ENCODE results near the gene FAM120C.

FAM120C gene, protein sequence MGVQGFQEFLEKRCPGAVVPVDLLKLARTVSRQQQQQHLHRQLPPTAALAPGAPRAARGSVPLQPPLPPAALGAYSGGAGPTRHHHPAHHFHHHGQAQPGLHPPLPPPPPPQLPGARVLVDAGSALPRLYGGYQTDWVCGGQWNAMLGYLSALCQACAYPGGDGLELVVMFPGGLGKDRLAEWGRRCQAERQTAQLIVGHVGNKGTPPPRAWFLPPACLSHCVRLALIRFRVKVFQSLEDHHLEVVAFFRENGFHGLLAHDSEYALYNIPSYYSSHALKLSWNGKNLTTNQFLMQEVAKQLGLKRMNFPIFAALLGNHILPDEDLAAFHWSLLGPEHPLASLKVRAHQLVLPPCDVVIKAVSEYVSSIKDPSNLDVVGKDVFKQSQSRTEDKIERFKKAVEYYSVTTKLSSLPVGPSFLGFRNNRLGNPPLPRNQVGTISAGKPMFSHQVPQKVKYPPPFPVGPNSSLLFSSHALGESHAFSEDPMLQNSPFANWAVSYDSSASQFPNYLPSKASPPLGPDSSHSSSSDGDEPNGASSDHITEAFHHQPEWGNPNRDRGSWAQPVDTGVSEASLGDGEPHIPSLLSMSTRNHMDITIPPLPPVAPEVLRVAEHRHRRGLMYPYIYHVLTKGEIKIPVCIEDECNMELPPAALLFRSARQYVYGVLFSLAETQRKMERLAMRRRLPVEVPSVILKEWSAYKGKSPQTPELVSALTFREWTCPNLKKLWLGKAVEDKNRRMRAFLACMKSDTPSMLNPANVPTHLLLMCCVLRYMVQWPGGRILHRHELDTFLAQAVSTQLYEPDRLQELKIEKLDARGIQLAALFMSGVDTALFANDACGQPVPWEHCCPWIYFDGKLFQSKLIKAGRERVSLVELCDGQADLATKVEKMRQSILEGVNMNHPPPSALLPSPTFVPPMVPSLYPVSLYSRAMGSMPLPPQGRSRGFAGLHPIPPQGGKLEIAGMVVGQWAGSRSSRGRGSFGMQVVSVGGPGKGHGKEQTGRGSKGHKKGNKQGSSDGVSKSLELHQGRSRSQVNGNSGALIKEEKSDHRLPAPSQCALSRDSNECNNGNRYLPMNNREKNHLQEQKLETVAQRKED

DNA sequence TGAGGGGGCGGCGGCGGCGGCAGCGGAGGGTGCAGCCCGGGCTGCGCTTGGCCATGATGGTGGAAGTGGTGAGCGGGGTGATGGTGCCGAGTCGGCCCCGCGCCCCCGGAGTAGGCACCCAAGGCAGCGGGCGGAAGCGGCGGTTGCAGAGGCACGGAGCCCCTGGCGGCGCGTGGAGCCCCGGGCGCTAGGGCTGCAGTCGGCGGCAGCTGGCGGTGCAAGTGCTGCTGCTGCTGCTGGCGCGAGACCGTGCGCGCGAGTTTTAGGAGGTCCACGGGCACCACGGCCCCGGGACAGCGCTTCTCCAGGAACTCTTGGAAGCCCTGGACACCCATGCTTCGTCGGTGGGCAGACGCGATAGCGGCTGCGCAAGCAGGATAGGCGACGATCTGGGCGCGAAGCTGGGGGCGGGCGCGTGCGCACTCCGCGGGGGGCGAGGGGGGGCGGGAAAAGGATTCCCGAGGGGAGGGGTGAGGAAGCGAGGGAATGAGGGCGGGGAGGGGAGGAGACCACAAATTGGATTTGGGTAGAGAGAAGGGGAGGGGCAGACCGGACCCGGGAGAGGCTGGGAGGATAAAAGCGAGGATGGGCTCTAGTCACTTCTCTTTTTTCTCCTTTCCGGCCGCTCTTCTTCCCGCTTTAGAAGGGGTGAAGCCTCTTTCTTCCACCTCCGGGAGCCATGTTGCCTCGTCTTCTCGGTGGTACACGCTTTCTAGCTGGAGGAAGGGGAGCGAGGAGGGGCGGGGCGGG is at the start of gene FAM120C:
TSS of gene FAM120C (minus strand) at position 391 of the 750 bp plus-strand sequence. CDS start at position 335, 56 bp downstream.
- peak; percentile 69 to 70 for DNase-seq

DNA sequence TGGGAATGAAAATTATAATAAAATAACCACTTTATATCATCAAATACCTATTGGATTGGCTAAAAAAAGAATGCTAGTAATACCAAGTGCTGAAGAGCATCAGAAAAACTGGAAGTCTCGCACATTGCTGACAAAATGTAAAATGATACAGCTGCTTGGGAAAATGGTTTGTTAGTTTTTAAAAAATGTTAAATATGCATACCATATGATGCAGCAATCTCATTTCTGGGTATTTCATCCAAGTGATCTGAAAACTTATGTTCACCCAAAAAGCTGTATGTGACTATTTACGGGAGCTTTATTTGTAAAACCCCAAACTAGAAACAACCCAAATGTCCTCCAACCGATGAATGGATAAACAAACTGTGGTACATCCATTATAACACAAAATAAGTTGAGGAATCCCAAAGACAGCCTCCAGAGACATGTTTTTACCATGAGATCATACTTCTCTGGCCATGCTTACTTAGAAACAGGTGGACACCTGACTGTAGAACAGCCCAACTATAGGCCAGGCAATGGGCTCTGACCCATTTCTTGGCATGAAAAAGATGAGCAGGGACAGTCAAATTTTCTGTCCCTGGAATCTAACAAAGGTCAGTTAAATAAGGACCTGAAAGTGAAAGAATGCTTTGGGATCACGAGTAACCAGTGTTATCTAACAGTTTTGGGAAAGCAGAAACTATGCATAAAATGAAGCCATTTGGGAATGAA is 47.5 kb upstream of the FAM120C start:
- DNase-seq = no peak

DNA sequence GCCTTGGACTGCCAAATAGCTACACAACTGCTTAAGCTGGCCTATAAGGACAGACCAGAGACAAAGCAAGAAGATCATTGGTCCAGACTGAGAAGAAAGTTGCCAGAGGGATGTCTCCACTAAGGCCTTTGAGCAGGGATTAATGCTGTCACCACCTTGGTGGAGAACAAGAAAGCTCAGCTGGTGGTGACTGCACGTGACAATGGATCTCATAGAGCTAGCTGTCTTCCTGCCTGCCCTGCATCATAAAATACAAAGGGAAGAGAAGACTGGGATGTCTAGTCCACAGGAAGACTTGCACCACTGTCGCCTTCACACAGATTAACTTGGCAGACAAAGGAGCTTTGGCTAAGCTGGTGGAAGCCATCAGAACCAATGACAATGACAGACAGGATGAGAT is 40.5 kb upstream of the FAM120C start:
- no peak for DNase-seq

DNA sequence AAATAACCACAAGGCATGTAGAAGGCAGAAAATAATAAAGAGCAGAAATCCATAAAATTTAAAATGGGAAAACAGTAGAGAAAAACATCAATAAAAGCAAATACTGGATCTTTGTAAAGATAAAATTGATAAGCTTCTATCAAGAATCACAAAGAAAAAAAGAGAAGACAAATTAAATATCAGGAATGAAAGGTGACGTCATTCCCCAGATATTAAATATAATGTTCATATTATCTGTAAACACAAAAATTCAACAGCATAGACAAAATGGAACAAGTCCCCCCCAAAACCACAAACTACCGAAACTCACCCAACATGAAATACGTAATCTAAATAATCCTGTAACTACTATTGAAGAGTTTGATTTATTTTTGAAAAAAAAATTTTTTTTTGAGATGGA is 30.5 kb upstream of the FAM120C start:
- no peak for DNase-seq

DNA sequence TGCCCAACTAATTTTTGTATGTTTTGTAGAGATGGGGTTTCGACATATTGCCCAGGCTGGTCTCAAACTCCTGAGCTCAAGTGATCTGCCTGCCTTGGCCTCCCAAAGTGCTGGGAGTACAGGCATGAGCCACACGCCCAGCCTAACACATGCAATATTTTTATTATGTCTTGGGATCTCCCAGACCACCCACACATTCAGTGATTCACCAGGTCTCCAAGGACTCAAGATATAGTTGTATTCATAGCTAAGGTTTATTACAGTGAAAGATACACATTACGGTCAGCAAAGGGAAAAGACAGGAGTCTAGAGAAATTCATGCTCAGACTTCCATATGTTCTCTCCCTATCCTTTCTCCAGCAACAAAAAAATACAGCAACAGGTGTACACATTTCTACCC is 25.5 kb upstream of the FAM120C start:
- no peak for DNase-seq

DNA sequence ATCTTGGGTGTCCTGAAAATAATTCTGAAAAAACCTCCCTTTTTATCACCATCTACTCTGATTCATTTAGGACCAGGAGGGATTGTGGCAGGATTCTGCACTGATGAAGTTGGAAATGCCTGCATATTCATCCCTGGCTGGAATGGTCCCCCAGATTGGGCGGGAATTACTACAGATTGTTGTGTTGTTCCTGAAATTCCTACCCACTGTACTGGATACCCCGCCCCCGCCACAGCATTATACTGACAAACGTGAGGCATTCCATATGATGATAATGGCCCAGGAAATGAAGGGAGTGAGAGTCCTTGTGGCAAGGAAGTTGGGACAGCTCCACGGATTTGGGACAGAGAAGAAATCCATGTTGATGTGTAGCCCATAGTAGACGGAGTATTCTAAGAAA is 15.2 kb upstream of the FAM120C start:
- no peak for DNase-seq

DNA sequence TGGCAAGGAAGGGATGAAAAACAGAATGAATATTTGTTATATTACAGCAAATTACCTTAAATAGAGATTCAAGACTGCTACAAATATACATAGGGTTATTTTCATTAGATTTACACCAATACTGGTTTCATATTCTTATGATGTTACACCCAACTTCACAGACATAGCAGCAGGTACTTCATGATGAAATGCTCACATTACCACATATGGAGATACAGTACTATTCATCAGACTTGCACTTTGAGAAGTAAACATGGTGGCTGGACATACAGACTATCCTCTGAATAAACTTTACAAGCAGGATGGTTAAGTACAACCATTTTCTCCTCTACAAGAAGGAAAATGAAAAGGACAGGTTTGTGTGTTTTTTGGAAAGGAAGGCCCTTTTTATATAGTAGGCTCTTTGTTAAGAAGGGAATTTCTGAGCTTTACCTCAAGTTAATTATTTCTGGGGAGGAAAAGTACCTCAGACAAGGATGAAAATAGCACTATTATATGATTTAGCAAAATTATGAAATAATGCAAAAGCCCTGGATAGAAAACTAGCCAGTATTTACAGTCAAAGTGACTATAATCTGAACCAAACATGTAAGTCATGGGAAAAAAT is 12.0 kb upstream of the FAM120C start:
- DNase-seq = no peak

DNA sequence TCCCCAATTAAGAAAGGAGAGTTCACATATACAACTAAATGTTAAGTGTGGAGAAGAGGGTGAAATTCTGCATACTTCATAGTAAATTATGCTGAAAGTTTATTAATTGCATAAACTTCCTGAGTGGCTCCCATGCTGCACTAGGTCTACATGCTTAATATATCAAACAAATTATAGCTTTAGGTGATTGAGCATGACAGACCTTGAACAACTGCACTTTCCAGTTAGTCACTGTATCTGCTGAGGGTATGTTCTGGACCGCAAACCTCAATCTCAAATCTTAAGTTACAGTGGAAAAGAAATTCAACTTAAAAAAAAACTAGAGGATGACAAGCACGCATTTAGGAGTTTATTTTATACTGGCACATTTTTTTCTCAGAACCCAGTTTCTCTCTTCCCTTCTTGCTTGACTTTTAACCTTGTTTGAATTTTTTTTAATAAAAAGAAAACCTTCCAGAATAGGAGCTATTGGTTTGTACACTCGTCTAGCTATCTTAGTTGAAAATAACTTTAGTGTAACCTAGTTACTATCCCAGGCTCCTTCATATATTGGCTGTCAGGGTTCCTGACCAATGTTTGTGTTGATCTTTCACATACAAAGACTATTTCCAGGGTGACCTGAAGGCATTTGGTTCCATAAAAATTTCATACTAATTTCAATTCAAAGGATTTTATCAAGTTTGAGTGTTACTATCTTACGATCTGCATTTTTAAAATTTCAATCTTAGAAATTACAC is 10.2 kb upstream of the FAM120C start:
- DNase-seq = no peak

DNA sequence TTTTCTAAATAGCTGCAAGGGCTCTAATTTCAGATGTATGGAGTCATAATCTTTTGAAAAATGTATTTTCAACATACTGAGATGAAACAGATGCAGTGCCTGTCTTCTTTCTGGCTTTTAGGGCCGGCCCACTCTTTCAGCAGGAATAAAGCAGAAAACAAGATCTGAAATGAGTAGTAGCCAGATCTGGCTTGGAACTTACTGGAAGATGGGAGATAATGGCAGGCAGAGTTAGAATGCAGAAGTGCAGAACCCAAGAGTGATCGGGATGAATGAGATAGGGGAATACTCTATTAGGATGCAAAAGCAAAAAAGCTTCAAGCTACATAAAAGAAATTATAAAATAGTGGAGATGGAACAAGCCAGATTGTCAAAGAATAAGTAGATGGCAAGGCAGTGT is 1.4 kb upstream of the FAM120C start:
- no peak for DNase-seq

DNA sequence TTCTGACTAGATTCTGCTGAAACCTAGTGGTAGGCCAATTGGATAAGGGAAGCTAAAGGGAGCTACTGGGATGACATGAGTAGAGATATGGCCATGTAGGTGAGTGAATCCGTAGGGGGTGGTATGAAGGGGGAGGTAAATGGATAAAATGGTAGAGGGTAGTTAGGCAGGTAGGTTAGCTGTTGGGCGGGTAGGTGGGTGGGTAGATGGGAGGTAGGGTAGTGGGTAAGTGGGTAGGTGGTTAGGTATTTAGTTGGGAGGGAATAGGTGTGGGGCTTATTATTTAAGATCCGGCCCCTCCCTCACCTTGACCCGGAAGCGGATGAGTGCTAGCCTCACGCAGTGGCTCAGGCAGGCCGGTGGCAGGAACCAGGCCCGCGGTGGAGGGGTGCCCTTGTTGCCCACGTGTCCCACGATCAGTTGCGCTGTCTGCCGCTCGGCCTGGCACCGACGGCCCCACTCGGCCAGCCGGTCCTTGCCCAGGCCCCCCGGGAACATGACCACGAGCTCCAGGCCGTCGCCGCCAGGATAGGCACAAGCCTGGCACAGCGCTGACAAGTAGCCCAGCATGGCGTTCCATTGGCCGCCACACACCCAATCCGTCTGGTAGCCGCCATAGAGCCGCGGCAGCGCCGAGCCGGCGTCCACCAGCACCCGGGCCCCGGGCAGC is 725 bp downstream of the FAM120C start:
- peak; percentile 61 to 71 for DNase-seq

DNA sequence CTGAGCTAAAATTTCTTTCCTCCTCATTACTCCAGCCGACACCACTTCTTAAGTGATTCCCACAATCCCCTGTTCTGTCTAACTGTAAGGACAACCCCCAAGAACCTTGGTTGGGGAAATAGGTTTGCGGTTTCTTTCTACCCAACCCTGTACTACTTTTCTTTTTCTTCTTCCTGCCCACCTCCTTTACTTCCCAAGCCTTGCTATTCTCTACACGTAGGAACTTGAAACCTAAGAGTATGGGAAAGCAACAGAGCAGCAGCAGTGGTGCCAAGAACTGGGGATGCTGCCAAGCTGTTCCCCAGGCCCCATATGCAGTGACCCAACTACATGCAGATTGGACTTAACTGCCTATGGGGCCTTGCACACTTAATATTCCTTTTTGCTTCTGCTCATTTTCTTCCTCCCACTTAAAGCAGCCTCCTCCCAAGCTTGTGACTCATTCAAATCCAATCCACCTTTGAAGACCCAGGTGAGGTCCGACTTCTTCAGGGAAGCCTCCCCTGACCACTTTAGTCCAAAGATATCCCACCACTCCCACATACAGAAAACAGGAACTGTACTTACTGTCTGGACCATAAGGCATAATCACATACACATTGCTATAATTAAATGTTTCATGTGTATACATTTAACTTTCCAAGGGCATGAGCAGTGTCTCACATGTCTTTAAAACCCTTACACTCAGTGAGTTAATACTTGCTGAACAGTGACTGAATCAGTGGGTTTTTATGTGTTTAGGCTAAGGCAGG is 1.7 kb downstream of the FAM120C start:
- no peak for DNase-seq

DNA sequence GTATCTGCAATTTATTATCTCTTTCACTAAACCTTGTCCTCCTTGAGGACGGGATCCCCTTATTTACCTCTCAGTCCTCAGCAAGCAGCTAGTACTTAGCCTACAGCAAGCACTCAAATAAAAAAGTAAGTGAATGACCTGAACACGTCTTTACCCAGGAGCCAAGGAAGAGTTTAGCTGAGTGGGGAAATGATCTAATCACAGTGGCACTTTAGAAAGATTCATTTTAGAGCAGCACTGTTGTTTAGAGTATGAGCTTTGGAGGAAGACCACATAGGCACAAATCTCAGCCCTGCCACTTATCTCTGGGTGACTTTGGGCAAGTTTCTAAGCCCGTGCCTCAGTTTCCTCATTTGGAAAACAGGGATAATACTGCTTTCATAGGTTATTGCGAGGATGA is 2.7 kb downstream of the FAM120C start:
- no peak for DNase-seq

DNA sequence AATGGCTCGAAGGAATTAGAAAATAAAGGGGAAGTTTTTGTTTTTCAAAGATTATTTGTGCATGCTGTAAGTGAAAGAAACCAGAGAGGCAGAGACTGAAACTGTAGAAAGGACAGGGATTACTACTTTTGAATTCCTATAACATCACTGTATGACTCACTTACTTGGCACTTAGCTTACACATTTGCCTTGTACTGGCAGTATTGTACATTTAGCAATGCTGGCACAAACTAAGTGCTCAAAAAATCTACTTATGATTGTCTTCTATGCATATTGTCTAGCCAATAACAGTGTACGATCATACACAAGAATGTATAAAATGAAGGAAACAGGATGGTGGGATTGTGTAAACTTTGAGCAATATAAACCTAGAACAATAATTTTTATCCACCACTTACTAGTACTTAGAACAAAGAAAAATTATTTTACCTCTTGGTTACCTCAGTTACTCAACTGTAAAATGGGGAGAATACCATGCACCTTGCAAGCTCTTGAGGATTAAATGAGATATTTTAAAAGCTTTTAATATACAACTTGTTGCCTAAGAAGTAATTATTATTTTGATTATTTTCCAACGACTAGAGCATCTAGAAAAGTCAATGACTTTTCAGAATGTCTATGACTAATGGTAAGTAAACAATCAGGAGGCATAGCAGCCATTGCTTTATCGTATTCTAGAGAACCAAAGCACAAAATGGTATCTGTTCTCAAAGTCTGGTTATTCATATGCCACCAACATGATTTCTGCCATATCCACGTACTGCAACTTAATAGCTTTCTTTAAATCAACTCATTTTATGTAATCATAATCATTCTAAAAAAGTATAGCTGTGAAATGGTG is 4.7 kb downstream of the FAM120C start:
- DNase-seq = no peak

DNA sequence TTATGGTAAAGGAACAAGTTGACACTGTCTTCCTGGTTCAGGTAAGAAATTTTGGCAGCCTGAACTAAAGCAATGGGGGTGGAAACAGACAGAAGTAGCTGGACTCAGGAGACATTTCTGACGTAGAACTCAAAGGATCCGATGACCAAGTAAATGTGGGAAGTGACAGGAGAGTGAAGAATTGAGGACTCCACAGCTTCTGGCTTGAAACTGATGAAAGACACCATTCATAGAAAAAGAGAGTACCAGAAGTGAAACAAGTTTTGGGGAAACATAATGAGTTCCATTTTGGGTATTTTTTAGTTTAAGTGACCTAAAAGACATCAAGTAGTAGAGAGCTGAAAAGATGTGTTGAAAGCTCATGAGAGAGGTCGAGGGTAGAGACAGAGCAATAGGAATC is 5.7 kb downstream of the FAM120C start:
- no peak for DNase-seq

DNA sequence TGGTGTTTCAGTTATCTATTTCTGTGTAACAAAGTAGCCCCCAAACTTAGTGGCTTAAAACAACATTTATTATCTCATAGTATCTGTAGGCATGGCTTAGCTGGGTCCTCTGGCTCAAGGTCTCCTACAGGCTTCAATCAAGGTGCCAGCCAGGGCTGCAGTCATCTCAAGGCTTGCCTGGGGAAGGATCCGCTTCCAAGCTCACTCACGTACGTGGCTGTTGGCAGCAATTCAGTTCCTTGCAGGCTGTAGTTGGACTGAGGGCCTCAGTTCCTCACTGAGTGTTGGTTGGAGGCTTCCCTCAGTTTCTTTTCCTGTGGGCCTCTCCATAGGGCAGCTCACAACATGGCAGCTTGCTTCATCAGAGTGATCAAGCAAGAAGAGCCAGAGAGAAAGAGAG is 9.3 kb downstream of the FAM120C start:
- DNase-seq = no peak

DNA sequence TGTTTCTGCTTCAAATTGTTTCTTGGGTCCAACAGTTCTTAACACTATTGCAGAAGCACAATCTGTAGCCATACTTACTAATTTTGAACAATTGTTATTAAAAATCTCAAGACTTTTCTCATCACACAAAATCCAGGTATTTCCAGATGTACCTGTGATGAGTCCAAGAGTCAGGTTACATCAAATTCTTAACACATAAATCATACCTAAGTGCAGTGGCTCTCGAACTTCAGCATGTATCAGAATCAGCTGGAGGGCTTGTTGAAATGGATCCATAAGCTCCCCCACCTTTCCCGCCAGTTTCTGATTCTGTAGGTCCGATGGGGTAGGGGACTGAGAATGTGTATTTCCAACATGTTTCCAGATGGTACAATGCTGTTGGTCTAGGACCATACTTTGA is 10.6 kb downstream of the FAM120C start:
- DNase-seq = no peak

DNA sequence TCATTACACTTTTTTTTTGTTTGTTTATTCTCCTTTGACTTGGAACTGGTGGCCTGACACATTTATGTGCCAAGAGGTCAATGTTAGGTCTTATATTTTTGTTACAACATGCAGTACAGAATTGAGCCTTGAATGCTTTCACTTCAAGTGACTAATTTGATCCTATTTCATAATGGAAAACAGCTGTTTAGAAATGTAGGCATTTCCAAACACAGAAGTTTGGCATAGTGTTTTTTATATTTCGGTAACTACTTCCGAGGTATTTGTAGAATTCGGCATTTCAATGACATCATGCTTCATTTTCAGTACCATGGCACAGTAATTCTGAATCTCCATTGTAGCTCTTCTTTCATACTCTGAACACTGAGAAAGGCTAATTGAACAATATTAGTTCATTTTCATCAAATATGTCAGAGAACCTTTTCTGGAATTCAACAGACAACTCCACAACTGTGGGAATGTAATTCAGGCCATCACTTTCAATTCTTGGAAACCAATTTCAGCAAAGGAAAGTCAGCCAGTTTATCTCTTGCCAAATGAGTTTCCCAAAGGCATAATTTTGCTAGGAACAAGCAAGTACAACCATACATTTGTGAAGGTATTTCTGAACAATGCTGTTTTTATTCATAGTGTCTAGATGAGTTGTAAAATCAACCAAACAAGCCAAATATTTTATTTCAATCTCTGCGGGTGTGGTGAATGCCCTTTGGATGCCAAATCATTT is 11.4 kb downstream of the FAM120C start:
- DNase-seq = no peak

DNA sequence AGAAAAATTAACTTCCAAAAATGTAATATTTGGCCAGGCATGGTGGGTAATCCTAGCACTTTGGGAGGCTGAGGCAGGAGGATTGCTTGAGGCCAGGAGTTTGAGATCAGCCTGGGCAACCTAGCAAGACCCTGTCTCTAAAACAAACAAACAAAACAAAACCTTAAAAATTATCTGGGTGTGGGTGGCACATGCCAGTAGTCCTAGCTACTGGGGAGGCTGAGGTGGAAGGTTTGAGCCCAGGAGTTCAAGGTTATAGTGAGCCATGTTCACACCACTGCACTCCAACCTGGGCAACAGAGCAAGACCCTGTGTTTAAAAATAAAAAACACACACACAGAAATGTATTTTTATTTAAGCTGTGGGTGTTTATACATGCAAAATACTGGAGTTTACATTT is 12.0 kb downstream of the FAM120C start:
- DNase-seq = no peak

Data from activated CD4-positive, alpha-beta T cell treated with anti-CD3 and anti-CD28 coated beads, Interleukin-2, amount 50 U/mL, for 48 hours (primary cell).